ENCODE measurements around the gene SNTG2. TPM values are rescaled to one million over a fixed set of nuclear protein-coding genes. Genes with fewer than 3 reads are reported as not detected.

SNTG2 gene
- total RNA-seq, 1 donor from 2014 or later = 7.7 TPM

DNA sequence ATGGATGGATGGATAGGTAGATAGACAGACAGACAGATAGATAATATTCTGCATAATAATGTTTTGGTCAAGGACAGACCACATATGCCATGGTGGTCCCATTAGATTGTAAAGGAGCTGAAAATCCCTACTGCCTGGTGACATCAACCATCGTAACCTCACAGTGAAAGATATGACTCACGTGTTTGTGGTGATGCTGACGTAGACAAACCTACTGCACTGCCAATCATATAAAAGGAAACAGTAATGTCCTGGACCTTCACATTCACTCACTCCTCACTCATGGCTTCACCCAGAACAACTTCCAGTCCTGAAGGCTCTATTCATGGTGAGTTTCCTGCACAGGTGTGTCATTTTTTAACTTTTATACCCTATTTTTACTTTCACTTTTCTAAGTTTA lies 259.7 kb downstream of the SNTG2 start:
- Mint-ChIP-seq H3K4me1 (ENCODE audit: low read depth, unreplicated experiment) (no peaks in the 10 kb centered on the region), H3K27ac (ENCODE audit: unreplicated experiment) (no peak overlapping the region), H3K36me3 (ENCODE audit: unreplicated experiment) (peaks cover 27% of the 10 kb centered on the region), H3K9me3 (ENCODE audit: unreplicated experiment) (peaks cover 3% of the 10 kb centered on the region), H3K4me3 (ENCODE audit: unreplicated experiment) (no peak overlapping the region), H3K27me3 (ENCODE audit: unreplicated experiment) (no peaks in the 10 kb centered on the region)
- DNase-seq = no peak
- TF ChIP-seq, protein P1, sequence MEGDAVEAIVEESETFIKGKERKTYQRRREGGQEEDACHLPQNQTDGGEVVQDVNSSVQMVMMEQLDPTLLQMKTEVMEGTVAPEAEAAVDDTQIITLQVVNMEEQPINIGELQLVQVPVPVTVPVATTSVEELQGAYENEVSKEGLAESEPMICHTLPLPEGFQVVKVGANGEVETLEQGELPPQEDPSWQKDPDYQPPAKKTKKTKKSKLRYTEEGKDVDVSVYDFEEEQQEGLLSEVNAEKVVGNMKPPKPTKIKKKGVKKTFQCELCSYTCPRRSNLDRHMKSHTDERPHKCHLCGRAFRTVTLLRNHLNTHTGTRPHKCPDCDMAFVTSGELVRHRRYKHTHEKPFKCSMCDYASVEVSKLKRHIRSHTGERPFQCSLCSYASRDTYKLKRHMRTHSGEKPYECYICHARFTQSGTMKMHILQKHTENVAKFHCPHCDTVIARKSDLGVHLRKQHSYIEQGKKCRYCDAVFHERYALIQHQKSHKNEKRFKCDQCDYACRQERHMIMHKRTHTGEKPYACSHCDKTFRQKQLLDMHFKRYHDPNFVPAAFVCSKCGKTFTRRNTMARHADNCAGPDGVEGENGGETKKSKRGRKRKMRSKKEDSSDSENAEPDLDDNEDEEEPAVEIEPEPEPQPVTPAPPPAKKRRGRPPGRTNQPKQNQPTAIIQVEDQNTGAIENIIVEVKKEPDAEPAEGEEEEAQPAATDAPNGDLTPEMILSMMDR (IDR thresholded peaks at IDR 0.05; ENCODE audit: partially characterized antibody, unreplicated experiment) = no peak

DNA sequence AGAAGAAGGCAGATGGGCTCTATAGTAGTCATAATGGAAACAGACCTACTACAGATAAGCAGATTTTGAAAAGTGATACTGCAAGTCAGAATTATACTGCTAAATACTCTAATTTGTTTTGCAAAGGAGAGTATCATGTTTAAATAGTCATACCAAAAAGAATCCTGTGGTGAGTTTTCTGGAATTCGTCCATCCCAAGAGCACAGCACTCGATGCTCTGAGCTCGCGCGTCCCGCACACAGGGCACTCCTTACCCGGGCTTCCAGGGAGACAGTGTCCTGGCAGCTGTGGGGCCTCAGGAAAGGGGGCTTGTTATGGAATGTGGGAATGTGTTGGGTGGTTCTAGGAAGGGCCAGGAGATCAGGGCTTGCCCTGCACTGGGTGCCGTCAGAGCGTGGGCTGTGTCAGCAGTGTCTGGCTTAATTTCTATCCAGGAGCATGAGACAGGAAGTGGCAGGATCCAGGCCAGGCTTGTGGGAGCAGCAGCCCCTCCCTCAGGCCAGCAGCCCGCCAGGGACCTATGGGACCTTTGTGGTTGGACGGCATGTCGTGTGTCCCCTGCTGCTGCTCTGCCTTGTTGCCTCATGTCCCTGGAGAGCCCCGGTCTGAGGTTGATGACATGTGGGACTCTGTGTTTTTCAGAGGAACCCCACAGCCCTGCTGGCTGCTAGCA lies 269.4 kb downstream of the SNTG2 start:
- H3K27me3 Mint-ChIP-seq (ENCODE audit: unreplicated experiment) = peaks cover 21% of the 10 kb centered on the region
- peak overlapping the region; percentile 33 for H3K27ac Mint-ChIP-seq (ENCODE audit: unreplicated experiment)
- peaks cover 10% of the 10 kb centered on the region for H3K4me1 Mint-ChIP-seq (ENCODE audit: low read depth, unreplicated experiment)
- H3K9me3 Mint-ChIP-seq (ENCODE audit: unreplicated experiment) = peaks cover 22% of the 10 kb centered on the region
- no peak for DNase-seq
- no peak overlapping the region for H3K4me3 Mint-ChIP-seq (ENCODE audit: unreplicated experiment)
- TF ChIP-seq, protein P1 (IDR thresholded peaks at IDR 0.05; ENCODE audit: partially characterized antibody, unreplicated experiment) = no peak
- H3K36me3 Mint-ChIP-seq (ENCODE audit: unreplicated experiment) = peaks cover 28% of the 10 kb centered on the region

DNA sequence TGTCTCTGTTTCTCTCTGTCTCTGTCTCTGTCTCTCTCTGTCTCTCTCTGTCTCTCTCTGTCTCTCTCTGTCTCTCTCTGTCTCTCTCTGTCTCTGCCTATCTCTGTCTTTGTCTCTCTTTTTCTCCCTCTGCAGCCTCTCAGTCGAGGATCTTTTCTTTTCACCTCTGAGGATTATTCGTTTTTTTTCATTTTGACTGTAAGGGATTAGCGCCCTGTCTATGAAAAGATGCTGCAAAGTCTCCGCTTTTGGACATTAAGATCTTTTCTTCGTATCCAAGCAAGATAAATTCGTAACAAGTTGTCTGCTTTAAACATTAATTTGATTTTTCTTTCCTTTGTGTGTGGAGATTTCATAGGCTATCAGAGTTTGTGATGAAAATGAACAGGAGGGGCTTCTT lies 271.4 kb downstream of the SNTG2 start:
- Mint-ChIP-seq H3K36me3 (ENCODE audit: unreplicated experiment) (peaks cover 21% of the 10 kb centered on the region), H3K27me3 (ENCODE audit: unreplicated experiment) (peaks cover 21% of the 10 kb centered on the region), H3K4me3 (ENCODE audit: unreplicated experiment) (peak overlapping the region; percentile 78), H3K27ac (ENCODE audit: unreplicated experiment) (peak overlapping the region; percentile 90), H3K4me1 (ENCODE audit: low read depth, unreplicated experiment) (peaks cover 10% of the 10 kb centered on the region), H3K9me3 (ENCODE audit: unreplicated experiment) (peaks cover 21% of the 10 kb centered on the region)
- TF ChIP-seq, protein P1 (IDR thresholded peaks at IDR 0.05; ENCODE audit: partially characterized antibody, unreplicated experiment) = no peak
- no peak for DNase-seq

DNA sequence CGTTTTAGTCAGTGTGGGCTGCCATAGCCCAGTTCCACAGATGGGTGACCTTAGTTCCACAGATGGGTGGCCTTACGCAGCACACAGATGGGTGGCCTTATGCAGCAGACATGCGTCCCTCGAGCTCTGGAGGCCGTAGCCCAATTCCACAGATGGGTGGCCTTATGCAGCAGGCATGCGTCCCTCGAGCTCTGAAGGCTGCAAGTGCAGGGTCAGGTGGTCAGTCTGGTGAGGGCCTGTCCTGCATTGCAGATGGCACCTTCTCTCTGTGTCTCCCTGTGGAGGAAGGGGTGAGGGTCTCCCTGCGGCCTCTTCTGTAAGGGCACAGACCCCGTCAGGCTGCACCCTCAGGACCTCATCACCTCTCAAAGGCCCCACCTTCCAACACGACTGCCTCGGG lies 273.1 kb downstream of the SNTG2 start:
- Mint-ChIP-seq H3K4me3 (ENCODE audit: unreplicated experiment) (no peak overlapping the region), H3K4me1 (ENCODE audit: low read depth, unreplicated experiment) (peaks cover 10% of the 10 kb centered on the region), H3K9me3 (ENCODE audit: unreplicated experiment) (peaks cover 21% of the 10 kb centered on the region), H3K27me3 (ENCODE audit: unreplicated experiment) (peaks cover 21% of the 10 kb centered on the region), H3K27ac (ENCODE audit: unreplicated experiment) (no peak overlapping the region), H3K36me3 (ENCODE audit: unreplicated experiment) (peaks cover 16% of the 10 kb centered on the region)
- no peak for DNase-seq
- TF ChIP-seq, protein P1 (IDR thresholded peaks at IDR 0.05; ENCODE audit: partially characterized antibody, unreplicated experiment) = no peak

DNA sequence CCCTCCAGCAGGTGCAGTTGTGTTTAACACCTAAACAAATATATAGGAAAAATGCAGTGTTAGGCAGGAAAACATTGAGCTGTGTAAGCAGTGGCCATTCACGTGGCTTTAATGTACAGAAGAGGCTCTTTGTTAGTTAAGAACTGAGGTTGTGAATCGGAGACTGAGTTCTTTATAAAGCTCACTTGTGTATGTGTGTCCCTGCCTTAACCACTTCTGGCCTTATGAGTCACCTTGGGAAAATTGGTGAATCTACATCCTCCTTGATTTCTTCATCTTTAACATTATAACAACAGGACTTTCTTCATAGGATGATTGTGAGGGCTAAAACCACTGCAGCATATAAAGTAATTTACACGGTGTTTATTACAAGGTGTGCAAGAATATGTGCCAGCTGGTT lies 274.3 kb downstream of the SNTG2 start:
- H3K4me1 Mint-ChIP-seq (ENCODE audit: low read depth, unreplicated experiment) = peaks cover 9% of the 10 kb centered on the region
- DNase-seq = no peak
- no peak overlapping the region for H3K4me3 Mint-ChIP-seq (ENCODE audit: unreplicated experiment)
- TF ChIP-seq, protein P1 (IDR thresholded peaks at IDR 0.05; ENCODE audit: partially characterized antibody, unreplicated experiment) = no peak
- no peak overlapping the region for H3K27ac Mint-ChIP-seq (ENCODE audit: unreplicated experiment)
- peaks cover 20% of the 10 kb centered on the region for H3K9me3 Mint-ChIP-seq (ENCODE audit: unreplicated experiment)
- H3K36me3 Mint-ChIP-seq (ENCODE audit: unreplicated experiment) = peaks cover 11% of the 10 kb centered on the region
- peaks cover 19% of the 10 kb centered on the region for H3K27me3 Mint-ChIP-seq (ENCODE audit: unreplicated experiment)

All from glutamatergic neuron (in vitro differentiated cells).